Breast epithelium (tissue), 3 donors: ENCODE results near the gene FRMD5.

Experiments used
- POLR2A ChIP-seq: fragments of 450-650 bp; IDR thresholded peaks from one replicate; pipeline ENCODE4 v1.6.1; 2016; ENCODE audit warnings: antibody characterized with exemption, mild to moderate bottlenecking, moderate library complexity
- POLR2AphosphoS5 ChIP-seq, 3 donors: sonication (generic); formaldehyde crosslinking; IDR thresholded peaks; one replicate each; pipeline ENCODE4 v1.6.1; 2017; ENCODE audit warnings: antibody characterized with exemption in 3 of 3
- TF ChIP-seq, protein P1 (sequence below), 3 donors: fragments of 450-650 bp; IDR thresholded peaks; one replicate each; pipeline ENCODE4 v1.5.1; 2016 to 2017; ENCODE audit warnings: antibody characterized with exemption in 3 of 3, mild to moderate bottlenecking in 3 of 3, moderate library complexity in 3 of 3

DNA sequence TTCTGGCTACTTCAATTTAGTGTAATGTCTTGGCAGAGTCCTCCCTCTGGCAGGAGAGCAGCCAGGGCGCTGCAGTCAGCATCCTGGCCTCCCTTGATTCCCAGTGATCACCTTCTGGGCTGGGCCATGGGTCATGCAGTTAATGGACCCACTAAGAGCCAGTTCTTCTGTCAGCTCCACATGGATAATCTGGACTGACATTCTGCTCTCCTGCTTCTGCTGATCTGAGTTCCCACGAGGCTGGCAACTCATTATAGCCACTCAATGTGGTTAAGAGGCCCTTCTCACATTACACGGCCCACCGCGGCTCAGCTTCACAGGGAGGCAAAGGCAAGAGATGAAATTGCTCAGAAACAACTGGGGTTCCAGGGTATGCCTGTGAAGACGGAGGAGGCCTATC lies 274.3 kb downstream of the FRMD5 start:
- TF ChIP-seq, protein P1, sequence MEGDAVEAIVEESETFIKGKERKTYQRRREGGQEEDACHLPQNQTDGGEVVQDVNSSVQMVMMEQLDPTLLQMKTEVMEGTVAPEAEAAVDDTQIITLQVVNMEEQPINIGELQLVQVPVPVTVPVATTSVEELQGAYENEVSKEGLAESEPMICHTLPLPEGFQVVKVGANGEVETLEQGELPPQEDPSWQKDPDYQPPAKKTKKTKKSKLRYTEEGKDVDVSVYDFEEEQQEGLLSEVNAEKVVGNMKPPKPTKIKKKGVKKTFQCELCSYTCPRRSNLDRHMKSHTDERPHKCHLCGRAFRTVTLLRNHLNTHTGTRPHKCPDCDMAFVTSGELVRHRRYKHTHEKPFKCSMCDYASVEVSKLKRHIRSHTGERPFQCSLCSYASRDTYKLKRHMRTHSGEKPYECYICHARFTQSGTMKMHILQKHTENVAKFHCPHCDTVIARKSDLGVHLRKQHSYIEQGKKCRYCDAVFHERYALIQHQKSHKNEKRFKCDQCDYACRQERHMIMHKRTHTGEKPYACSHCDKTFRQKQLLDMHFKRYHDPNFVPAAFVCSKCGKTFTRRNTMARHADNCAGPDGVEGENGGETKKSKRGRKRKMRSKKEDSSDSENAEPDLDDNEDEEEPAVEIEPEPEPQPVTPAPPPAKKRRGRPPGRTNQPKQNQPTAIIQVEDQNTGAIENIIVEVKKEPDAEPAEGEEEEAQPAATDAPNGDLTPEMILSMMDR (IDR thresholded peaks at IDR 0.05) = no peak
- TF ChIP-seq POLR2A = no peak
- TF ChIP-seq POLR2AphosphoS5 (IDR thresholded peaks at IDR 0.05) = no peak
